ENCODE measurements around the gene CLIC2.
"Not testable (repeated sequence)": the region's sequence is repeated elsewhere in the genome, so short reads cannot be mapped to it uniquely, and the experiment has no call there.

The CLIC2 gene

DNA sequence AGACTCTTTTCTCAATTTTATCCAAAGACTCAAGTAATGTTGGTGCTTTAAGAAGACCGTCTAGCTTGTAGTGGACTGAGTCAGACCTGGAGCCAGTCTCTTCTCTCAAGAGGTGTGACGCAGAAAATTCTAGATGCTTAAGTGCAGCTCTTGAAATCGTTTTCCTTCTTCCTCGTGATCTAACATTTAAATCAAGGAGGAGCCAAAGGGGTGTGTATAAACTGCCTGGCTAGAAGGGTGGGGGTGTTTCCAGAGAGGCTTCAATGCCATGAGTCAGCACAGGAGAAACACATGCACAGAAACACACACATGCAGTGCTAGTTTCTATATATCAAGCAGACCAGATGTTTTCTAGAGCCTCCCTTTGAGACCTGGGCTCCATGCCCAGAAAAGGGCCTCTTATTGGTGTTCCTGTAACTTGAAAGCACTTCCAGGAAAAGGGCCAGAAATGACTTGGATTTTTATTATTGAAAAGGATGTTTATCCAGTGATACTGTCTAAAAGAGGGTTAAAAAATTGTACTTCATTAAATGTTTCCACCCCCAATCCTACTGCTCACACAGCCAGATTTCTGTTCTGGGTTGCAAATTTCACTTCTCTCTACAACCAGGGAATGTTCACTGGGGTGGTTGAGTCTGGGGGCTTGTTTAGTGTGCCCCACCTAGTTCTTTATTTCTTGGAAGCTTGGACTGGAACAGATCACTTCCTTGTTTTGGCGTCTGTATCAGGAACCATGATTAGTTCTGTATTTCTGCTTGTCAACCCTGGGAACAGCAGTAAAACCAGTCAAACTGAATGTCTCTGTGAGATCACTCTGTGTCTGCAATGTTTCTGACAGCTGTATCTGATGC is at the start of gene CLIC2:
Gene CLIC2 (minus strand): TSS at position 129 of the 851 bp plus-strand sequence. CDS start 187 bp downstream, outside the sequence.
- no peak for DNase-seq (ENCODE audit: low read depth)

DNA sequence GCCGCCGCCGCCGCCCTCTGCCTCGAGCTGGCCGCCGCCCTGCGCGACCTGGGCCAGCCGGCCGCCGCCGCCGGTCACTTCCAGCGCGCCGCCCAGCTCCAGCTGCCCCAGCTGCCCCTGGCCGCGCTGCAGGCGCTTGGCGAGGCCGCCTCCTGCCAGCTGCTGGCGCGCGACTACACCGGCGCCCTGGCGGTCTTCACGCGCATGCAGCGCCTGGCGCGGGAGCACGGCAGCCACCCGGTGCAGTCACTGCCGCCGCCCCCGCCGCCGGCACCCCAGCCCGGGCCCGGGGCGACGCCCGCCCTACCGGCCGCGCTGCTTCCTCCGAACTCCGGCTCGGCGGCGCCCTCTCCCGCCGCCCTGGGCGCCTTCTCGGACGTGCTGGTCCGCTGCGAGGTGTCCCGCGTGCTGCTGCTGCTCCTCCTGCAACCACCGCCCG is 48.1 kb upstream of the CLIC2 start:
- DNase-seq (ENCODE audit: low read depth), result not testable (repeated sequence)

GRCh38 chrX:155381843-155382528 is 47.6 kb upstream of the CLIC2 start, which contains the start of gene F8A2:
TSS of gene F8A2 (plus strand) at chrX:155382095. CDS start at chrX:155382115, 20 bp downstream.
- DNase-seq (ENCODE audit: low read depth), result not testable (repeated sequence)

- DNase-seq (ENCODE audit: low read depth), result not testable (repeated sequence)
These were observed 45.4 kb upstream of the CLIC2 start for GRCh38 chrX:155379802-155380201.

DNA sequence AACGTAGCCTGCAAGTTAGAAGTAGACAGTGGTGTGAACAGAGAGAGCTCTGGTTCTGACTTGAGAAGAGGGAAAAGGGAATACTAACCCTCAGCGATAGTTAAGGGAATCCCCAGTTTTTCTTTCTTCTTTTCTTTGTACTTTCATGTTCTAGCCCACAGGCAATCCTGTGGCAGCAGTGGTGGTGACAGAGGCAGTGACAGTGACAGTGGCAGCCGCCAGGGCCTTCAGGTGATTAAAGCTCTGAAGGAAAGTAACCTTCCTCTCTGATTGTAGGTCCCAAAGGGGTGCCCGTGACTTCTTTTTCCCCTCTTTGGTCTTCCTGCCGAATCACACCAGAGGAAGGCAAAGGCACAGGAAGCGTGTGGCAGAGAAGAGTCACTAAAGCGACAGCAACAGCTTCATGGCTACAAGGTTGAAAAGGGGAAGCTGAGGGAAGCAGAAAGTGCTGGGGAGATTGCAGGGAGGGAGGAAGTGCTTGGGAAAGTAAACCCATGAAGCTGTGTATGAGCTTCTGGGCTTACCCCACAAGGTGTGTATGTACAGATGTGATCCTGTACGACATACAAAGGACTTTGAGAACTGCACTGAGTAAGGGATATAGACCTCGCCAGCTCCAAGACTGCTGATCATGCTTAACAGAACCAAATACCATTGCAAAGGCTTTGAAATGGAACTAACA is 39.5 kb upstream of the CLIC2 start:
- not testable (repeated sequence) for DNase-seq (ENCODE audit: low read depth)

DNA sequence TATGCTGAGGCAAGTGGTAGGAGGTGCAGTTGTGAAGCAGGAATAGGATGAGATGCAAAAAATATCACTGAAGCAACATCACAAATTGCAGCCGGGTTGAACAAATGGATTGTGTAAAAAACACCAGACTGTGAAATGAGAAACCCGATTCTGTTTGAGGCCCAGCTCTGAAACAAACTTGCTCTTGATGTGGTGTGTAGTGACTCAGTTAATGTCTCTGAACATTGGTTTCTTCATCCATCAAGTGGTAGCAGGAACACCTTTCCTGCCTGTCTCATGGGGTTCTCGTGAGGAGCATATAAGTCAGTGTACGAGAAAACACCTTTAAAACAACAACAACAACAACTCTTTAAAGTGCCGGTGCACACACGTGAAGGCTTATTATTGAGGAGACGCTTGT is 29.3 kb upstream of the CLIC2 start:
- not testable (repeated sequence) for DNase-seq (ENCODE audit: low read depth)

DNA sequence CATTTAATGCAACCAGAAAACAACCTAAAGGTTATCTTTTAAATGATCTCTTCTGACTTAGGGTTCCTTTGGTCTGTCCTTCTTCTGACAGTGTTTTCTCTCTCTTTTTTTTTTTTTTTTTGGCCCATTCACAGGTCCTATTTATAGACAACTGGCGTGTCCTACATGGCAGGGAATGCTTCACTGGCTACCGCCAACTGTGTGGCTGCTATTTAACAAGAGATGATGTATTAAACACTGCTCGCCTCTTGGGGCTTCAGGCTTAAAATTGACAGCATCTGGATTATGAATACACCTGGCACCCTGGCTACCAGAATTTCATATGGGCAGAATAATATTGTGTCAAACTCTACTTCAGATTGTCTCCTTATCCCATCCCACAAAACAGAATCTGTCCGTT is 15.0 kb upstream of the CLIC2 start:
- not testable (repeated sequence) for DNase-seq (ENCODE audit: low read depth)

DNA sequence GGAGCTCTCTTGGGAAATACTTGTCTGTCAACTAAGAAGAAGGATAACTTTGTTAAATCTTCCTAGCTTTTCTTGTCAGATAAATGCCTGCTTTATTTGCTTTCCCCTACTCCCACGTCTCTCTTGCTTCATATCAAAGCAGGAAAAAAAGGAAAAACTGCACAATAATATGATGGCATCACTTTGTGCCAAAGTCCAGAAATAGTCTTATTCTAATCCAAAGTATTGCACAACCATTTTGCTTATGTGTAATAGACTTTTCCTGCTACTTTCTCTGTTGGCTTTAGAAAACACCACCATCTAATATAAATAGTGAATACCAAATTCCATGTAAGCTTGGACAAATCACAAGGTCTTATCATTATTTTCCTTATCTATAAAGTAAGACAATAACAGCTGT is 11.3 kb upstream of the CLIC2 start:
- not testable (repeated sequence) for DNase-seq (ENCODE audit: low read depth)

DNA sequence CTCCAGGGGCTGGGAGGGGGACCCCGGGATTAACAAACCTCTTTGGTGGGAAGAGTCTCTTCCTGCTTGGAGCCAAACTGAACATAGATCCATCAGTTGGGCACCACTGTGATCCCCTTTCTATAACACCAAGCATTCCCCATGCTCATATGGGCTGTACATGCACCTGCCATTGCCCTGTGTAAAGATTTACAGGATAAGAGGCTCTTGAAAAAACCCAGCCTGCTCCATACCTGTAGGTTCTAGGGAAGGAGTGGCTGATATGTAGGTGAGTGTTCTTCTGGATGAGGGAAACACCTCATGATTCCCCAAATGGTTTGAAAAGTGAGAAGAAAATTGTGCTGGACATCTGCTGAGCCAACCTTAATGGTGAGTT is 911 bp upstream of the CLIC2 start:
- not testable (repeated sequence) for DNase-seq (ENCODE audit: low read depth)

DNA sequence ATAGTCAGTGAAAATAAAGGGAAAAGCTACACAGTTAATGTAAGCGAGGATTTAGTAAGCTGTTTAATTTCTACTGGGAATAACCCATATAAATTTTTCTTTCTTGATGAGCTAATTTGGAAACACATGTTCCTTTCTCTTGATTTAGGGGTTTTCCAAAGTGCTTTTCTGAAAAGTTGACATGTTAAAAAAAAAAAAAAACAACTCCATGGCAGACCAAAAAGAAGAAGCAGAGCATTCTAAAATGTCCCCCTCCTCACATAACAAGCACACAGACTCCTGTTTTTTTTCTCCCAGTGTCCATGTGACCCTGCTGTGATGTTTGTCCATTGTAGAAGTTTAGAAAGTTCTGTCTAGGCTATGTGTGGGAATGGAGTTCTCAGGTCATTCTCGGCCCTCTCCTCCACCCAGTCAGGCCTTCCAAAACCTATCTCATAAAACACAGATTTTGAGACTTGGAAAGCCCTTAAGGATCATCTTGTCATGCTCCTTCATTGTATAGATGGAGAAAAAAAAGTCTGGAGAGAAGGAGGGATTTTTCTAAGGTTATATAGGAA is 792 bp downstream of the CLIC2 start:
- DNase-seq (ENCODE audit: low read depth), result no peak

GRCh38 chrX:155330992-155331391 is 3.4 kb downstream of the CLIC2 start:
- no peak for DNase-seq (ENCODE audit: low read depth)

DNA sequence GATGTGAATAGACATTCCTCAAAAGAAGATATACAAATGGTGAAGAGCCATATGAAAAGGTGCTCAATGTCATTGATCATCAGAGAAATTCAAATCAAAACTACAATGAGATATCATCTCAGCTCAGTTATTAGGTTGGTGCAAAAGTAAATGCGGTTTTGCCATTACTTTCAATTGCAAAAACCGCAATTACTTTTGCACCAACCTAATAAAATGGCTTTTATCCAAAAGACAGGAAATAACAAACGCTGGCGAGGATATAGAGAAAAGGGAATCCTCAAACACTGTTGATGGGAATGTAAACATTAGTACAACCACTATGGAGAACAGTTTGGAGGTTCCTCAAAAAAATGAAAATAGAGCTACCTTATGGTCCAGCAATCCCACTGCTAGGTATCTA is 5.1 kb downstream of the CLIC2 start:
- DNase-seq (ENCODE audit: low read depth), result no peak

- no peak for DNase-seq (ENCODE audit: low read depth)
These were observed 7.8 kb downstream of the CLIC2 start for GRCh38 chrX:155326610-155327009.

DNA sequence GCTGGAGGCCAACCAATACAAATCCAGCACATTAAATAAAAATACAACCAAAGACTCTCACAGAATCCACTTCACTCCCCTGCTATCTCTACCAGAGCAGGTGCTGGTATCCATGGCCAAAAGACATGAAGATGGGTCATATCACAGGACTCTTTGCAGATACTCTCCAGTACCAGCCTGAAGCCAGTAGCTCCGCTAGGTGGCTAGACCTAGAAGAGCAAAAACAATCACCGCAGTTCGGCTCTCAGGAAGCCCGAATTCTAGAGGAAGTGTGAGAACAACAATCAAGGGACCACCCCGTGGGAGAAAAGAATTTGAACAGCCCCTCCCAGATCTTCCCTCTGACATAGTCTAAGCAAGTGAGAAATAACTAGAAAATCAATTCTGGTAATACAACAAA is 20.2 kb downstream of the CLIC2 start:
- no peak for DNase-seq (ENCODE audit: low read depth)

- no peak for DNase-seq (ENCODE audit: low read depth)
These were observed 20.6 kb downstream of the CLIC2 start for GRCh38 chrX:155313766-155314165.

- DNase-seq (ENCODE audit: low read depth), result no peak
These were observed 40.6 kb downstream of the CLIC2 start for GRCh38 chrX:155293771-155294170.

DNA sequence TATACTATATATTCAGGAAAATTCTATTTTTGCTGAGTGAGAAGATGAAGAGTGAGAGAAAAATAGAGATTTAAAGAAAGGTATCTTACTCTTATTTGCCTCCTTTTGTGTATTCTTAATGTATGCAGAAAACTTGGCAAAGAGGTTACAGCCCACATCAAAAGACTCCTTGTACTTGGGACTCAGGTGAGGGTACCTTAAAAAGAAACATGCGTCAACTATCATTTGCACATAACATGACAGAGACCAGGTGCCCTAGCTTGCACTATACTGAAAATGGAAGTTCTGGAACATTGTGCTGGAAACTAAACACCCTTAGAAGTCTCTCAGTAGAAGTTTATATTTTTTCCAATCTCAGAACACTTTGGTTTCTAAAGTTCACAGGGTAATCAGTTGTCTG is 54.5 kb downstream of the CLIC2 start:
- no peak for DNase-seq (ENCODE audit: low read depth)

DNA sequence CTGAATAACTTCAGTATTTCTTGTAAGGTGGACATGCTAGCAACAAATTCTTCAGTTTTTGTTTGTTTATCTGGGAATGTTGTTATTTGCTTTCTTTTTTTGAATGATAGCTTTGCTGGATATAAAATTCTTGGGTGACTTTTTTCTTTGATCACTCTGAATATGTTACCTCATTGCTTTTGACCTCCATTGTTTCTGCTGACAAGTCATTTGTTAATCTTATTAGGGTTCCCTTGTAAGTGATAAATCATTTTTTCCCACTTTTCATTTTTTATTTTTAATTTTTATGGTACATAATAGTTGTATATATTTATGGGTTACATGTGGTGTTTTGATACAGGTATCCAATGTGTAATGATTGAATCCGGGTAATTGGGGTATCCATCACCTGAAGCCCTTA is 63.4 kb downstream of the CLIC2 start:
- no peak for DNase-seq (ENCODE audit: low read depth)

- not testable (repeated sequence) for DNase-seq (ENCODE audit: low read depth)
These were observed 66.4 kb downstream of the CLIC2 start for GRCh38 chrX:155267995-155268394.

DNA sequence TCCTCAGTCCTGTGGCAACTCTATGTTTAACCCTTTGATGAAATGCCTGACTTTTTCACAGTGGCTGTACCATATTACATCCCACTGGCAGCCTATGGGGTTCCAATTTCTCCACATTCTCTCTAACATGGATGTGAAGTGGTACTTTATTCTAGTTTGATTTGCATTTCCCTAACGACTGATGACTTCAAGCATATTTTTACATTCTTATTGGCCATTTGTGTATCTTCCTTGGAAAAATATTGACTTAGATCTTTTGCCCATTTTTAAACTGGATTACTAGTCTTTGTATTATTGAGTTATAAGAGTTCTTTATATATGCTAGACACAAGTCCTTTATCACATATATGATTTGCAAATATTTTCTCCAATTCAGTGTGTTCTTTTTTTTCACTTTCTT is 68.0 kb downstream of the CLIC2 start:
- DNase-seq (ENCODE audit: low read depth), result no peak

- DNase-seq (ENCODE audit: low read depth), result peak; percentile 45
These were observed 70.4 kb downstream of the CLIC2 start, which contains the start of gene RAB39B for GRCh38 chrX:155263854-155264628. TSS of gene RAB39B (minus strand) at chrX:155264491. CDS start at chrX:155264288, 203 bp downstream.

Measured in activated gamma-delta T cell treated with anti-CD3 and anti-CD28 coated beads, Interleukin-2, amount 50 U/mL, for 16 hours (primary cell).